ENCODE measurements around the gene IFT80.
"Not testable (repeated sequence)": the region's sequence is repeated elsewhere in the genome, so short reads cannot be mapped to it uniquely, and the experiment has no call there.

The IFT80 gene

GRCh38 chr3:160291290-160291908 is 107.6 kb downstream of the IFT80 start:
- Mint-ChIP-seq H3K27me3 (no peaks in the 10 kb centered on the region), H3K4me3 (no peak overlapping the region)

GRCh38 chr3:160287666-160288065 is 111.4 kb downstream of the IFT80 start:
- Mint-ChIP-seq H3K27ac (no peak overlapping the region), H3K4me1 (ENCODE audit: low read depth) (no peaks in the 10 kb centered on the region), H3K27me3 (no peaks in the 10 kb centered on the region), H3K4me3 (no peak overlapping the region), H3K36me3 (ENCODE audit: low read depth) (peaks cover 5% of the 10 kb centered on the region), H3K9me3 (no peaks in the 10 kb centered on the region)

More at GRCh38 chr3:160291290-160291908, 107.6 kb downstream of the IFT80 start:
- Mint-ChIP-seq H3K36me3 (ENCODE audit: low read depth) (peaks cover 5% of the 10 kb centered on the region), H3K27ac (no peak overlapping the region), H3K4me1 (ENCODE audit: low read depth) (no peaks in the 10 kb centered on the region), H3K9me3 (no peaks in the 10 kb centered on the region)

- no peaks in the 10 kb centered on the region for H3K27me3 Mint-ChIP-seq
Observed at GRCh38 chr3:160286231-160286630, 112.8 kb downstream of the IFT80 start.

GRCh38 chr3:160280836-160281235 is 118.2 kb downstream of the IFT80 start:
- Mint-ChIP-seq H3K27me3 (no peaks in the 10 kb centered on the region), H3K4me1 (ENCODE audit: low read depth) (no peaks in the 10 kb centered on the region)

More at GRCh38 chr3:160286231-160286630, 112.8 kb downstream of the IFT80 start:
- no peaks in the 10 kb centered on the region for H3K36me3 Mint-ChIP-seq (ENCODE audit: low read depth)
- no peaks in the 10 kb centered on the region for H3K4me1 Mint-ChIP-seq (ENCODE audit: low read depth)
- H3K9me3 Mint-ChIP-seq, result no peaks in the 10 kb centered on the region
- no peak overlapping the region for H3K4me3 Mint-ChIP-seq
- H3K27ac Mint-ChIP-seq, result no peak overlapping the region

GRCh38 chr3:160279657-160280056 is 119.4 kb downstream of the IFT80 start:
- Mint-ChIP-seq H3K9me3 (no peaks in the 10 kb centered on the region), H3K36me3 (ENCODE audit: low read depth) (peaks cover 24% of the 10 kb centered on the region), H3K27me3 (no peaks in the 10 kb centered on the region), H3K4me1 (ENCODE audit: low read depth) (no peaks in the 10 kb centered on the region), H3K4me3 (no peak overlapping the region), H3K27ac (no peak overlapping the region)

More at GRCh38 chr3:160280836-160281235, 118.2 kb downstream of the IFT80 start:
- H3K36me3 Mint-ChIP-seq (ENCODE audit: low read depth), result peaks cover 24% of the 10 kb centered on the region
- no peak overlapping the region for H3K4me3 Mint-ChIP-seq
- no peak overlapping the region for H3K27ac Mint-ChIP-seq
- H3K9me3 Mint-ChIP-seq, result no peaks in the 10 kb centered on the region

GRCh38 chr3:160278210-160278609 is 120.8 kb downstream of the IFT80 start:
- Mint-ChIP-seq H3K36me3 (ENCODE audit: low read depth) (peaks cover 27% of the 10 kb centered on the region), H3K27ac (no peak overlapping the region), H3K4me1 (ENCODE audit: low read depth) (no peaks in the 10 kb centered on the region), H3K27me3 (no peaks in the 10 kb centered on the region), H3K9me3 (no peaks in the 10 kb centered on the region), H3K4me3 (no peak overlapping the region)

DNA sequence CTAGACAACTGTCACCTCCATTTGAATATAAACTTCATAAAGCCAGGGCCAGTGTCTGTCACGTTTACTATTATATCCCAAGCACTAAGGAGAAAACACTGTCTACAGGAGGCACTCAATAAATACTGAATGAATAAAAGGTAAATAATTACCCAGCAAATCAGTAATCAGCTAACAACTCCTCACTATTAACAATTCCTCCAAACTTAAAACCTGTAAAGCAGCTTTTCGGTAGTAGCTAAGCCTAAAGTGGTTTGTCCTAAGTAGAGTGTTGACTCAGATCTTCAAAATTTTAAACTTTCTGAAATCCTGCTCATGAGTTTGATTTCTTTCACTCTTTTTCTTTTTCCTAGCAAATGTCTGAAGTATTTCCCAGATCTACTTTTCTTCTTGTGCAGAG is 133.9 kb downstream of the IFT80 start:
- Mint-ChIP-seq H3K27me3 (no peaks in the 10 kb centered on the region), H3K27ac (no peak overlapping the region), H3K4me3 (no peak overlapping the region), H3K9me3 (no peaks in the 10 kb centered on the region), H3K36me3 (ENCODE audit: low read depth) (peaks cover 16% of the 10 kb centered on the region), H3K4me1 (ENCODE audit: low read depth) (no peaks in the 10 kb centered on the region)

DNA sequence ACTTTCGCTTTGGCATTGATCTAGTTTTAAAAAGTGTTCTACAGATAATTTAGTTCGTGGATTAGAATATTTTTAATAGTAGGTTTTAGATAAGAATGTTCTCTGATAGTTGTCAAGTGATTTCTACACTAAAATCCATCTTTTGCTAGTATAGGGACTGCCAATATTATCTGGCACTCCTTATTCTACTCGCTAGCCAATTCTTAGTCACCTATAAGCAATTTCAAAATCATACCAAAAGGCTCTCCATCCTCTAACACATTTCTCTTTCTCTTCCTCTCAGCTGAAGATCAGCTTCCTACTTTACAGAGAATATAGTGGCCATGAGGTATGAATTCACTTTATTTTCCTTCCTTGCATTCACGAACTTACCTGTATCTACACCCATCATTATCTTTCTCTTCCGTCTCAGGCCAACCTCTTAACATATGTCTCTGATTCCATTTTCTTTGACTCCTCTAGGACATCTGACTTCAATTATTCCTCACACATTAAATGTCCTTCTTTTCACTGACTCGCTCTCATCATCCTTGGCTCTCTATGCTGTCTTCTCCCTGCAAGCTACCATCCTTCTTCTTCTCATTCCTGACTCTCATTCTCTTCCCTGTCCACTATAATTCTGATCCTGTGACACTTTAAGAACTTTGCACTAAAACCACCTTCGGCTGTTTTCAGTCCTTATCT is 138.3 kb downstream of the IFT80 start:
- Mint-ChIP-seq H3K27ac (no peak overlapping the region), H3K27me3 (no peaks in the 10 kb centered on the region), H3K4me1 (ENCODE audit: low read depth) (no peaks in the 10 kb centered on the region), H3K9me3 (no peaks in the 10 kb centered on the region), H3K4me3 (no peak overlapping the region), H3K36me3 (ENCODE audit: low read depth) (peaks cover 18% of the 10 kb centered on the region)

DNA sequence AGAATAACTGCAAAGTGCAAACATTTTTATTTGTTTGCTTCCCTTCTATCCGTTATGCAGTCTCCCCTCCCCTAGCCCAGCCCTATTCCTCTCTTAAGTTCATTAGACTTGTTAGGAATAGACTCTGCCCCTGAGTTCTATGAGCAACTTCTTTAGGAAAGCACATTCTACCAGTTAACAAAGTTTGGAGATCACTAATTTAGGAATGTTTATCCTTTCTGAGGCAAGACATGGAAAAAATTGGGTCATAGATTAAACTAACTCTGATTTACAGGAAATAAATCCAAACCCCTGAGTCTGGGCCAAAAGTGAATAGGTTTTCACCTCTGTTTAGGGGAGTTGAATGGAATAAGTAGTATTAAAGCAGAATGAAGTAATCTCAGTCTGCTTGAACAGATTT is 139.4 kb downstream of the IFT80 start:
- Mint-ChIP-seq H3K4me1 (ENCODE audit: low read depth) (no peaks in the 10 kb centered on the region), H3K9me3 (no peaks in the 10 kb centered on the region), H3K27ac (no peak overlapping the region), H3K4me3 (no peak overlapping the region), H3K36me3 (ENCODE audit: low read depth) (peaks cover 18% of the 10 kb centered on the region), H3K27me3 (no peaks in the 10 kb centered on the region)

DNA sequence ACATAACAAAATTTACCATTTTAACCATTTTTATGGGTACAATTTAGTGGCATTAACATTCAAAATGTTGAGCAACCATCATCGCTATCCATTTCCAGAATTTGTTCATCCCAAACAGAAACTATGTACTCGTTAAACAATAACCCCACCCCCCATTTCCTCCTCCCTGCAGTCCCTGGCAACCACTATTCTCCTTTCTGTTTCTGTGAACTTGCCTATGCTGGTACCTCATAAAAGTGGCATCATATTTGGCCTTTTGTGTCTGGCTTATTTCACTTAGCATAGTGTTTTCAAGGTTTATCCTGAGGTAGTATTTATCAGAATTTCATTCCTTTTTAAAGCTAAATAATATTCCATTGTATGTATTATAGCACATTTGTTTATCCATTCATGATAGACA is 141.4 kb downstream of the IFT80 start:
- H3K36me3 Mint-ChIP-seq (ENCODE audit: low read depth), result peaks cover 16% of the 10 kb centered on the region
- no peaks in the 10 kb centered on the region for H3K9me3 Mint-ChIP-seq
- no peaks in the 10 kb centered on the region for H3K27me3 Mint-ChIP-seq
- H3K27ac Mint-ChIP-seq, result no peak overlapping the region
- H3K4me1 Mint-ChIP-seq (ENCODE audit: low read depth), result no peaks in the 10 kb centered on the region
- H3K4me3 Mint-ChIP-seq, result no peak overlapping the region

- H3K36me3 Mint-ChIP-seq (ENCODE audit: low read depth), result peaks cover 6% of the 10 kb centered on the region
- no peak overlapping the region for H3K27ac Mint-ChIP-seq
- no peaks in the 10 kb centered on the region for H3K4me1 Mint-ChIP-seq (ENCODE audit: low read depth)
- H3K27me3 Mint-ChIP-seq, result no peaks in the 10 kb centered on the region
- no peaks in the 10 kb centered on the region for H3K9me3 Mint-ChIP-seq
- no peak overlapping the region for H3K4me3 Mint-ChIP-seq
Observed at GRCh38 chr3:160253298-160253697, 145.7 kb downstream of the IFT80 start.

DNA sequence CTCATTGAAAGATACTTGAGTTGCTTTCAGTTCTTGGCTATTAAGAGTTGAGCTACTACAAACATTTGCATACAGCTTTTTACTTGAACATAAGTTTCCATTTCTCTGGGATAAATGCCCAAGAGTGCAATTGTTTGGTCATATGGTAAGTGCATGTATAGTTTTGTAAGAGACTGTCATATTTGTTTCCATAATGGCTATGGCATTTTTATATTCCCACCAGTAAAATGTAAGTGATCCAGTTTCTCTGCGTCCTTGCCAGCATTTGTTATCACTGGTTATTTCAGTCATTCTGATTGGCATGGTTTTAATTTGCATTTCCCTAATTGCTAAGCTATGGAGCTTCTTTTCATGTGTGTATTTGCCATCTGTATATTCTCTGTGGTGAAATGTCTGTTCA is 151.3 kb downstream of the IFT80 start:
- H3K4me1 Mint-ChIP-seq (ENCODE audit: low read depth), result no peaks in the 10 kb centered on the region
- H3K27me3 Mint-ChIP-seq, result no peaks in the 10 kb centered on the region
- no peak overlapping the region for H3K4me3 Mint-ChIP-seq
- H3K27ac Mint-ChIP-seq, result no peak overlapping the region
- no peaks in the 10 kb centered on the region for H3K9me3 Mint-ChIP-seq
- no peaks in the 10 kb centered on the region for H3K36me3 Mint-ChIP-seq (ENCODE audit: low read depth)

DNA sequence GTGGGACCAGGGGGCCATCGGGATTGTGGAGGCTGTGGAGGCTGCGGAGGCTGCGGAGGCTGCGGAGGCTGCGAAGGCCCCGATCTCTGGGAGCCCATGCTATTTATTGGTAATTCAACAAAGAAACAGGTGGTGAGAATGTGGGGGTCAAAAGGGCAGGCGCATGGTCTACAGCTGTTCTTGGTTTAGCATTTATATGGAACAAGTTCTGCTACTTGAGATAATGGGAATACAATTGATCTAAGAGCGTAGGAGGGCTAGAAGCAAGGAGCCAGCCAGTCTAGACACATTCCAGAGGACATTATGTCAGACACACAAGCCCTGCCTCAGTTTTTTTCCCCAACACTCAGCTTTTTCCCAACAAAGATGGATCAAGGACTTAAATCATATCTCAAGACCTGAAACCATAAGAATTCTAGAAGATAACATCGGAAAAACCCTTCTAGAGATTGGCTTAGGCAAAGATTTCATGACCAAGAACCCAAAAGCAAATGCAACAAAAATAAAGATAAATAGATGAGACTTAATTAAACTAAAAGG is 153.7 kb downstream of the IFT80 start:
- H3K27ac Mint-ChIP-seq, result no peak overlapping the region
- no peak overlapping the region for H3K4me3 Mint-ChIP-seq
- H3K27me3 Mint-ChIP-seq, result peaks cover 15% of the 10 kb centered on the region
- no peaks in the 10 kb centered on the region for H3K4me1 Mint-ChIP-seq (ENCODE audit: low read depth)
- H3K9me3 Mint-ChIP-seq, result no peaks in the 10 kb centered on the region
- no peaks in the 10 kb centered on the region for H3K36me3 Mint-ChIP-seq (ENCODE audit: low read depth)

- not testable (repeated sequence) for H3K27ac Mint-ChIP-seq; H3K4me1 Mint-ChIP-seq (ENCODE audit: low read depth); H3K9me3 Mint-ChIP-seq; H3K36me3 Mint-ChIP-seq (ENCODE audit: low read depth); H3K4me3 Mint-ChIP-seq
- peaks cover 22% of the 10 kb centered on the region for H3K27me3 Mint-ChIP-seq
Observed at GRCh38 chr3:160240719-160241118, 158.3 kb downstream of the IFT80 start.

DNA sequence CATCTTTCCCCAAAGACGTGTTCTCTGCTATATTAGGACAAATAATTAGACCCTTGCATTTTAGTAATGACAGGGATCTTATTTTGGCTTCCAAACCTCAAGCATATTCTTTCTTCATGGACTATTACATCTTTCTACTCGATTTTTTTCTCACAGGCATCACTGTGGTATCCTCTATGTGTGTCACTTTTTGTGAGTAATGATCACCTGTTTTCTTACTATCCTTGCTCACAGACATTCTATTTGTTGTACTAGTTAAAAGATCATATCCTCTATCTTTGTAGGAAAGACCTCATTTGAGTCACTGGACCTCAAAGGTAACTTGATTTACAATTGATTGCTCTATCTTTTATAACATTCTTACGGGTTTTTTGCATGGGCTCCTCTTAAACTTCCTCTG is 167.0 kb downstream of the IFT80 start:
- Mint-ChIP-seq H3K36me3 (ENCODE audit: low read depth) (no peaks in the 10 kb centered on the region), H3K4me1 (ENCODE audit: low read depth) (no peaks in the 10 kb centered on the region), H3K27me3 (peaks cover 40% of the 10 kb centered on the region), H3K9me3 (no peaks in the 10 kb centered on the region), H3K4me3 (no peak overlapping the region), H3K27ac (no peak overlapping the region)
